Measurements from ENCODE around the gene CDC42EP4.

Gene CDC42EP4

GRCh38 chr17:73327676-73328075 lies 15.9 kb upstream of the CDC42EP4 start:
- H3K9me3 ChIP-seq (ENCODE audit: control insufficient read depth, insufficient read depth, low read length), result no peaks in the 10 kb centered on the region
- no peak for TF ChIP-seq EZH2phosphoT487 (IDR thresholded peaks at IDR 0.05; ENCODE audit: borderline replicate concordance, low read length)
- no peak for TF ChIP-seq CTCF (IDR thresholded peaks at IDR 0.05; ENCODE audit: low read depth, low read length, poor library complexity, severe bottlenecking)
- H4K20me1 ChIP-seq (ENCODE audit: control insufficient read depth, insufficient read depth, low read depth, low read length), result no peaks in the 10 kb centered on the region

GRCh38 chr17:73325527-73325842 lies 13.7 kb upstream of the CDC42EP4 start:
- Histone ChIP-seq H3K4me2 (ENCODE audit: low read length) (no peak overlapping the region), H3K79me2 (ENCODE audit: control insufficient read depth, low read length) (no peaks in the 10 kb centered on the region), H3K36me3 (ENCODE audit: control insufficient read depth, low read length) (no peaks in the 10 kb centered on the region), H4K20me1 (ENCODE audit: control insufficient read depth, insufficient read depth, low read depth, low read length) (no peaks in the 10 kb centered on the region), H3K27ac (ENCODE audit: low read depth, low read length) (no peak overlapping the region), H3K9me3 (ENCODE audit: control insufficient read depth, insufficient read depth, low read length) (no peaks in the 10 kb centered on the region), H3K4me1 (ENCODE audit: control insufficient read depth, low read length) (no peaks in the 10 kb centered on the region), H3F3A (ENCODE audit: control insufficient read depth, insufficient read depth) (no peaks in the 10 kb centered on the region), H3K27me3 (ENCODE audit: control insufficient read depth, low read length) (no peaks in the 10 kb centered on the region), H3K4me3 (ENCODE audit: low read length) (no peak overlapping the region), H3K9me2 (replicated peaks; ENCODE audit: control insufficient read depth, low read length) (no peaks in the 10 kb centered on the region)
- TF ChIP-seq EZH2phosphoT487 (IDR thresholded peaks at IDR 0.05; ENCODE audit: borderline replicate concordance, low read length) (no peak), CTCF (IDR thresholded peaks at IDR 0.05; ENCODE audit: low read depth, low read length, poor library complexity, severe bottlenecking) (no peak)

More at GRCh38 chr17:73327676-73328075, 15.9 kb upstream of the CDC42EP4 start:
- Histone ChIP-seq H3K79me2 (ENCODE audit: control insufficient read depth, low read length) (no peaks in the 10 kb centered on the region), H3F3A (ENCODE audit: control insufficient read depth, insufficient read depth) (no peaks in the 10 kb centered on the region), H3K9me2 (replicated peaks; ENCODE audit: control insufficient read depth, low read length) (no peaks in the 10 kb centered on the region), H3K4me2 (ENCODE audit: low read length) (no peak overlapping the region), H3K4me3 (ENCODE audit: low read length) (no peak overlapping the region), H3K36me3 (ENCODE audit: control insufficient read depth, low read length) (no peaks in the 10 kb centered on the region), H3K27me3 (ENCODE audit: control insufficient read depth, low read length) (no peaks in the 10 kb centered on the region), H3K27ac (ENCODE audit: low read depth, low read length) (no peak overlapping the region), H3K4me1 (ENCODE audit: control insufficient read depth, low read length) (no peaks in the 10 kb centered on the region)

- Histone ChIP-seq H3K4me3 (ENCODE audit: low read length) (no peak overlapping the region), H3K27me3 (ENCODE audit: control insufficient read depth, low read length) (no peaks in the 10 kb centered on the region)
- TF ChIP-seq EZH2phosphoT487 (IDR thresholded peaks at IDR 0.05; ENCODE audit: borderline replicate concordance, low read length) (no peak), CTCF (IDR thresholded peaks at IDR 0.05; ENCODE audit: low read depth, low read length, poor library complexity, severe bottlenecking) (no peak)
These were observed 13.1 kb upstream of the CDC42EP4 start for GRCh38 chr17:73324711-73325526.

More at GRCh38 chr17:73324711-73325526, 13.1 kb upstream of the CDC42EP4 start:
- Histone ChIP-seq H3K9me3 (ENCODE audit: control insufficient read depth, insufficient read depth, low read length) (no peaks in the 10 kb centered on the region), H3K79me2 (ENCODE audit: control insufficient read depth, low read length) (no peaks in the 10 kb centered on the region), H3K36me3 (ENCODE audit: control insufficient read depth, low read length) (no peaks in the 10 kb centered on the region), H3K9me2 (replicated peaks; ENCODE audit: control insufficient read depth, low read length) (no peaks in the 10 kb centered on the region), H3K27ac (ENCODE audit: low read depth, low read length) (no peak overlapping the region), H3K4me2 (ENCODE audit: low read length) (no peak overlapping the region), H3K4me1 (ENCODE audit: control insufficient read depth, low read length) (no peaks in the 10 kb centered on the region), H3F3A (ENCODE audit: control insufficient read depth, insufficient read depth) (no peaks in the 10 kb centered on the region), H4K20me1 (ENCODE audit: control insufficient read depth, insufficient read depth, low read depth, low read length) (no peaks in the 10 kb centered on the region)

All from DOHH2 (cell line).